HG02938 (cell line): Measurements from ENCODE around the gene PPP3R1.

ENCODE experiments used
- ATAC-seq: cut with Tn5 transposase; IDR thresholded peaks from one replicate; pipeline ENCODE4 v1.9.1; 2021; ENCODE audit warnings: mild to moderate bottlenecking, moderate library complexity; ENCODE audit not compliant: unreplicated experiment

Gene PPP3R1

GRCh38 chr2:68236103-68236734, 16.1 kb downstream of the PPP3R1 start:
- ATAC-seq, result no peak

GRCh38 chr2:68235090-68235489, 17.2 kb downstream of the PPP3R1 start:
- ATAC-seq, result no peak

GRCh38 chr2:68234405-68234804, 17.9 kb downstream of the PPP3R1 start:
- ATAC-seq, result no peak

DNA sequence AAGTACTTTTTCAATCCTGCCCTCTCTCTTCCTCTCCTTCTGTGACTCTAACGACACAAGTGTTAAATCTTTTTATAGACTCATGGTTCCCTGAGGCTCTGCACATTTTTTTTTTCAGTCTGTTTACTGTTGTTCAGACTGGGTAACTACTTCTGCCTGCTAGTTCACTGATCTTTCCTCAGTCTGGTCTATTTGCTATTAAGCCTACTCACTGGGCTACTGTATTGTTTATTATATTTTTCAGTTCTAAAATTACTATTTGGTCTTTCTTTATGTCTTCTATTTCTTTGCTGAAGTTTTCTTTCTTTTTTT, 21.3 kb downstream of the PPP3R1 start:
- ATAC-seq, result no peak

- ATAC-seq, result no peak
Observed at GRCh38 chr2:68230241-68231060, 21.9 kb downstream of the PPP3R1 start.

- ATAC-seq, result no peak
Observed at GRCh38 chr2:68226794-68227193, 25.5 kb downstream of the PPP3R1 start.

DNA sequence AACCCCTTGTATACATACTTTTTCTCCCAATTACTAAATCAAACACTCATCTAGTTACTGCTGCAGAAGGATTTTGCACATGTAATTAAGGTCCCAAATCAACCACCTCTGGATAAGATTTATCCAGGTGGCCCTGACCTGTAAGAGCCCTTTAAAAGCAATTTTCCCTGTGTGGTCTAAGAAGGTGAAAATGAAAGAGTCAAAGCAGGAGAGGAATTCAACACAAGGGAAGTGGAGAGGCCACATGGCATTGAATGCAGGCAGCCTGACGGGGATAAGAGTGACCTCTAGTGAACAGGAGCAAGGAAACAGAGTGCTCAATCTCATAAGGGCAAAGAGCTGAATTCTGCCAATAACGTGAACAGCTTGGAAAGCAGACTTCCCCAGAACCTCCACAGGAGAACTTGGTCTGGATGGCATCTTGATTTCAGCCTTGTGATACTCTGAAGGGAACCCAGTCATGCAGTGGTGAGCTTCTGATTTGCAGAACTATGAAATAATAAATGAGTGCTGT, 27.2 kb downstream of the PPP3R1 start:
- ATAC-seq, result peak; percentile 71

DNA sequence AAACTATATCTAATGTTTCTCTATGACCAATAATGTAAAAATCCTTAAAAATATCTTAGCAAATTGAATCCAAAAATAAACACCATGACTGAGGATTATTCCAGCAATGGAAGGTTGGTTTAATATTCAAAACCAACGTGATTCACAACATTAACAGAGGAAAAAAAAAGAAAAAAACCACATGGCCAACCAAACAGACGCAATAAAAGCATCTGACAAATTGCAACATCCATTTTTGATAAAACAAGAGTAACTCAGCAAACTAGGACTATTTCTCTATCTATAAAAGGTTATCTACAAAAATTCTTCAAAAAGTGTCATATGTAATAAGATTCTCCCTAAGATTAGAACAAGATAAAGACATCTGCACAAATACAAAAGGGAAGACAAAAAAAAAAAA, 28.9 kb downstream of the PPP3R1 start:
- no peak for ATAC-seq

DNA sequence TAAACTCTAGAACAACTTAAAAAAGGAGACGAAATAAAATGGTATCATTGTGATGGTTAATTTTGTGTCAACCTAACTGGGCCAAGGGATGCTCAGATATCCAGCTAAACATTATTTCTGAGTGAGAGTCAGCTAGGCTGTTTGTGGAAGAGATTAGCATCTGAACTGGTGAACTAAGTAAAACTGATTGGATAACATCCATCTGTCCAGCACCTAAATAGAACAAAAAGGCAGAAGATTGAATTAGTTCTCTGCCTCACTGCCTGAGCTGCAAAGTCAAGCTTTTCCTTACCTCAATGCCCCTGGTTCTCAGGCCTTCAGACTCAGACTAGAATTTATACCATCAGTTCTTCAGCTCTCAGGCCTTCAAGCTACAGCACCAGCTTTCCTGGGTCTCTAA, 30.0 kb downstream of the PPP3R1 start:
- ATAC-seq, result no peak

DNA sequence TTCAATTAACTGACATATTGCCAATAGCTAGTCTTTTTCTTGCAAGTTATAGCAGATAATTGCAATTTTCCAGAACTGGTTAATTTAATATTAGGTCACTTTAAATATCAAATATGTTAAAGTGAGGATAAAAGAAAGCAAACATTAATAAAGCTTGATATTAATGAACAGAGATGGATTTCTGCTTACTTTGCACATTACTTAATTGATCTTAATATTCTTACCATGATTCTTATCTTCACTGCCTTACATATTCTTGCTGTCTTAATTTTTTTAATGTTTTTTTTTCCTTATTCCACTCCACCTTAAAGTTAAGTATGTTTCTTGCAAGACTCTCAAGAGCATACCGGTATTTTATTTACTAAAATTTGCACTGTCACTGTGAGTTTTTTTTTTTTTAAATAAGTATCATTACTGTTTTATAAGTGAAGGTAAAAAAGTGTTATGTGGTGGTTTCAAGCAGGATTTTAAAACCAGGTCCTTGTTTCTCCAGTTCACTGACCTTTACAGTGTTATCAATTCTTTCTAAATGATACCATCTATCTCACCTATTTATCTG, 33.9 kb downstream of the PPP3R1 start:
- no peak for ATAC-seq

DNA sequence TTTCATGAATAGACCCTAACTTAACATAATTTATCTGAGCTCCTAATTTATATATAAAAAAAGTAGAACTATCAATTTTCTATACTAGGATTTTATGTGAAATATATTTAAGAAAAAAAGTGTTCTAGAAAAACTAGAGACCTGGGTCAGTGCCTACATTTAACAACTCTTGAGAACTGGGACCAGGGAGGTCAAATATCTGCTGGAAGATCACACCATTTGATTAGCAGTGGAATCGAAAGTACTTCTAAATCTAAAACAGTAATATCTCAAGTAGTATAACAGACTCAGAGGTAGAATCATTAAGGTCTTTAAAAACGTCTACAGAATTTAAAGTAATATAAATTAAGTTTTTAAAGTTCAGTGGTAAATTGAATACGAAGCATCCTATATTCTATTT, 34.6 kb downstream of the PPP3R1 start:
- ATAC-seq, result no peak

- no peak for ATAC-seq
Observed at GRCh38 chr2:68216454-68217310, 35.6 kb downstream of the PPP3R1 start.

- ATAC-seq, result peak; percentile 68
Observed at GRCh38 chr2:68214381-68214780, 38.0 kb downstream of the PPP3R1 start.

GRCh38 chr2:68206793-68207192, 45.5 kb downstream of the PPP3R1 start:
- ATAC-seq, result no peak

GRCh38 chr2:68203587-68203986, 48.7 kb downstream of the PPP3R1 start:
- peak; percentile 94 for ATAC-seq

GRCh38 chr2:68200157-68200787, 52.1 kb downstream of the PPP3R1 start:
- ATAC-seq, result no peak

GRCh38 chr2:68196120-68196716, 56.1 kb downstream of the PPP3R1 start:
- ATAC-seq, result no peak

- no peak for ATAC-seq
Observed at GRCh38 chr2:68195096-68195495, 57.2 kb downstream of the PPP3R1 start.

DNA sequence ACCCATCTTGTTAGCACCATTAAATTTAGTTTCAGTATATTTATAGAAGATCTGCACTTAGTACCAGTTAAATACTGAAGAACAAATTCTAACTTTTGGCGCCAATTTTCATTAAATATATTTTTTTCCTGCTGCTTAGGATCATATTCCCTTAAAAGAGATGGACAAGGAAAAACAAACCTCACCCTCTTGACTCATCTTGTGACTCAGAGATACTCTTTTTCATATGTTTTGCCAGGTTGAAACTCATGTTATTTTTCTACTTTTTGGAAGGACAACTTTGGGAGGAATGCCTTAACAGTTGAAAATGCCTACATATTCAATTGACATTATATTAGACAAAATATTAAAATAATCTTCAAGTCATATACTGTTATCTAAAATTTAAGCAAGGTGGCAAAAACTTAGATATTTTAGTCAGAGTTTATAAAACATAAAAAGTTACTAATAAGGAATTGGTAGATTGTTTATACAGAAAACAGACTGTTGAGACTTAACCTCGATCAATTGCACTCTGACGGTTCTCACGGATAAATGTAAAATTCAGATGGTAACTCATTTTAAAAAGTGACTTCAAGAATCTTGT, 58.5 kb downstream of the PPP3R1 start:
- ATAC-seq, result no peak

- ATAC-seq, result no peak
Observed at GRCh38 chr2:68193144-68193543, 59.2 kb downstream of the PPP3R1 start.
